HUDEP-2 (cell line): ENCODE results near the gene KLHL7.
A peak's percentile ranks its signal among the peaks of the same experiment; 100 is the strongest.
"Not testable (repeated sequence)": the region's sequence is repeated elsewhere in the genome, so short reads cannot be mapped to it uniquely, and the experiment has no call there.

Experiments
- DNase-seq, 76 experiments: peaks; one replicate each; lab custom pipeline; 2025; ENCODE audit not compliant: unreplicated experiment in 76 of 76; lab: John Stamatoyannopoulos, UW

KLHL7 gene

GRCh38 chr7:23211589-23211988 lies 106.0 kb downstream of the KLHL7 start:
- no peak for DNase-seq

GRCh38 chr7:23212395-23212794 lies 106.8 kb downstream of the KLHL7 start:
- no peak for DNase-seq

GRCh38 chr7:23212841-23213240 lies 107.3 kb downstream of the KLHL7 start:
- DNase-seq: no peak

GRCh38 chr7:23213755-23214154 lies 108.2 kb downstream of the KLHL7 start:
- DNase-seq: no peak

DNA sequence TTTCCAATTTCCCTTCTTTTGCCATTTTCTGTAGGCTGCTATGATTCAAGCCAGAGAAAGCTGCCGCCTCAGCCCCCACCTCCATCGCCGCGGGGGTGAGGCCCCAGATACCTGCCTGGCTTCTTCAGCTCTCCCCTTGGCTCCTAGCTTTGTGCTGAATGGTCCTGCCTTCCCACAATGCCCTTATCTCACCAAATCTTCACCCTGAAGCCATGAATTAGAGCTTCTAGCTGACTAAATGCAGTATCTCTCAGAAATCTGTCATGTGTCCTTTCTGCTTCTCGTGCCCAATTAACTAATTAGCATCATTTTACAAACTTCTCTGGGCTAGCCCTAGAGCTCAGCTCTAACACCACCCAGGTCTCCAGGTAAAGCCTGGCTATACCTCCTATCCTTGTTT lies 108.8 kb downstream of the KLHL7 start:
- DNase-seq: no peak

DNA sequence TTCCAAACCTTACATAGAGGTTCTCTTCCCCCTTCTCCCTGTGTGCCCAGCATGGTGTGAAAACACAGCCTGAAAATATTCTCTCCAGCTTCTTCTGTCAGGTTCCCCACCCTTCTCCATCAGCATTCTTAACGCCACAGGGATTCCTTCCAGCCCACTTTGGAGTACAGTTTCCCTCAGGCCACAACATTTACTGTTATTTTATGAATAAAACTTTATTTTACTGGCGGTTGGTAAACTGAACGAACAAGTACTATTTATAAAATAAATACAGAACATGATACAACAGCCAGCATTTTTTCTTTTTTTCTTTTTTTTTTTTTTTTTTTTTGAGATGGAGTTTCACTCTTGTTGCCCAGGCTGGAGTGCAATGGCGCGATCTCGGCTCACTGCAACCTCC lies 109.4 kb downstream of the KLHL7 start:
- DNase-seq: no peak

DNA sequence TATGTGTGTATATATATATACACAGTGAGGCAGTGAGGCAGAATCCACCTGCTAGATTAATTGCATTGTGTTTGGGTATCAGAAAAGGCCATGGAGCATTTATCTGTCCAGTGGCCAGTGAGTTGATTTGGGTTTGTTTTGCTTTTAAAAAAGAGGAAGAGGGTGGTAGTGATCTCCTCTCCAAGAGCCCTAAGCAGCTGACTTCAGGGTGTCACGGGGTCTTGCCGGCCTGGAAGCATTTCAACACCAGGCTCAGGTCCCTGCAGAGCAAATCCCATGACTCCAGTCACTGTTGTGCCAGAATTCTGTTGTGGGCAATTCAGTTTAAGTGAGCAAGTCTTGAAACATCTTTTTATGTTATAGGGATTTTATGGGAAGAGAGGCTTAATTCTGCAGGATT lies 110.4 kb downstream of the KLHL7 start:
- peak in 10 of 76 experiments; percentile 7 to 41 (median 16) for DNase-seq

- DNase-seq: no peak
These were observed 112.6 kb downstream of the KLHL7 start for GRCh38 chr7:23218196-23218595.

DNA sequence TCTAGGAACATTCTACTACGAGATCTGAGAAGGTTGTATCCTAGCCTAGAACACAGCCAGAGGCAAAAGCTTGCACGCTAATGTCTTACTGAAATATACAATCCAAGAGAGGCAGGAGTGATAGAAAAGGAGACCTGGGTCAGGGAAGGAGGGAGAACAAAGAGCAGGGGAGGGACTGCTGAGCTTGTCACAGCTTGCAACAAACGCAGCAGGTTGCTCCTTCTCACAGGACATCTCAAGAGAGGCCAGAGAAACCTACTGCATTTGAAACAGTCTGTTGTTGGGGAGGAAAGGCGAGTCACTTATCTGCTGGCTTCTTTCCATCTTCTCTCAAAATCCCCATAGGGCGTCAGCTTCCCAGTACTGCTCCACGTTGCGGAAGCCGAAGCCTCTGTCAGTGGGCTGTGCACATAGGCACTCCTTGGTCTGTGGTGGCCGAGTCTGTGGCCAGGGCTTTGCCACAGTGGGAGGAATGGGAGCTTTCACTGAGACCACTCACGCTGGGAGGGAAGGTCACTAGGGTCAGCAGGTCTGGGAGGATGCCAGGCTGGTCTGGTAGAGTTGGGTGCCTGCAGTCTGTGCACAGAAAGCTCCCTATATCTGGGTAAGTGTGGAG lies 115.2 kb downstream of the KLHL7 start:
- peak in 1 of 76 experiments; percentile 17 for DNase-seq

GRCh38 chr7:23222439-23223030 lies 117.0 kb downstream of the KLHL7 start:
- DNase-seq: no peak

DNA sequence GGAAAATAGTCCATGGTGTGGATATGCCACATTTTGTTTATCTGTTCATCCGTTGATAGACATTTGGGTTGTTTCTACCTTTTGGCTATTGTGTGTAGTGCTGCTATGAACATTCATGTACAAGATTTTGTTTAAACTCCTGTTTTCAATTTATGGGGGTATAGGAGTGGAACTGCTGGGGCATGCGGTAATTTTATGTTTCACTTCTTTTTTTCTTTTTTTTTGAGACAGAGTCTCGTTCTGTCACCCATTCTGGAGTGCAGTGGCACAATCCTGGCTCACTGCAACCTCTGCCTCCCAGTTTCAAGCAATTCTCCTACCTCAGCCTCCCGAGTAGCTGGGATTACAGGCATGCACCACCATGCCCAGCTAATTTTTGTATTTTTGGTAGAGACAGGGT lies 118.8 kb downstream of the KLHL7 start:
- not testable (repeated sequence) for DNase-seq

DNA sequence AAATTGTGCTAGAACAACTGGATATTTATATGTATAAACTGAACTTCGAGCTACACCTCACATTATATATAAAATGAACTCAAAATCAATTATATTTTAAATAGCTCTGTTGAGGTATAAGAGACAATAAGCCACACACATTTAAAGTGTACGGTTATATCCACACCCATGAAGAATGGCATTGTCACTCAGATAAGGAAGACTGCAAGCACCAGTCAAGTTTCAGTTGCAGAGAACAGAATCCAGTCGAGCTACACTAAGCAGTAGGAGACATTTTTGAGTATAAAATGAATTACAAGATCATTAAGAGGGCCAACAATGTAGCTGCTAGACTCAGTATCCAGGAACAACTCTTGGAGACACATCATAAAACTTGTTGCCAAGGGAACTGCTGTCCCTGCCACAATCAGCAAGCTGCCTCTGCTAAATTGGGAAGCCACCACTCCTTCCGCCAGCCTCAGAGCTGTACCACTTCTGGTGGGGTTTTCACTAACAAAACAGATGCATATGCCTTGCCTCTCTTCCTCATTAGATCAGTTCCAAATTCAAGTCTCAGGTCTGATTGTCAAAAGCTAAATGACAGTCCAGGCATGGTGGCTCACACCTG lies 121.4 kb downstream of the KLHL7 start:
- peak in 2 of 76 experiments; percentile 9 to 11 for DNase-seq
